Epithelial cell of proximal tubule (primary cell): ENCODE data around the gene ECE2. TPM values are rescaled to one million over a fixed set of nuclear protein-coding genes. Genes with fewer than 3 reads are reported as not detected.
A peak's percentile ranks its signal among the peaks of the same experiment; 100 is the strongest.

ENCODE experiments used
- DNase-seq: peaks from one replicate; pipeline ENCODE4 v3.0.0-alpha.2; 2011; ENCODE audit warnings: low read depth
- H3K4me3 ChIP-seq: 2 replicates; pipeline ENCODE4 v1.5.1; 2011; ENCODE audit warnings: low read depth, mild to moderate bottlenecking, low read length
- CTCF ChIP-seq: conservative IDR thresholded peaks from 2 replicates; pipeline ENCODE4 v1.5.1; 2012; ENCODE audit warnings: low read depth, mild to moderate bottlenecking, low read length
- total RNA-seq: library from RNA; depleted of rRNA; stranded (reverse); fragments of >200 nt; gene quantifications from 2 replicates; pipeline ENCODE4 v1.2.3, GENCODE V29; 2015

Gene ECE2
- total RNA-seq, 1 donor from 2014 or later, result not detected

- no peak for DNase-seq
- TF ChIP-seq CTCF, result no peak
These were observed 39.1 kb downstream of the ECE2 start for GRCh38 chr3:184314700-184315542.

DNA sequence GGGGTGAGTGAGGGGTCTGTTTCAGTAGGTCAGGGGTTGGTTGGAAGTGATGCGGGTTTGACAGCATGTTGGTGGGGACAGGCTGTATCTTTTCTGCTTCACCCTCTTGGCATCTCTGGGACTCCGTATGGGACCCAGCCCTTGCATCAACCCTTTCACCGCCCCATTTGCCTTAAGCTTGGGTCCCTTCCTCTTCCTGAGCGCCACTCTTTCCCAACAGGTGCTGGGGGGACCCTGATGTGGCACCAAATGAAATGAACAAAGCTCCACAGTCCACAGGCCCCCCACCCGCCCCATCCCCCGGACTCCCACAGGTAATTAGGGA is 39.7 kb downstream of the ECE2 start:
- peak overlapping the region; percentile 92 for H3K4me3 ChIP-seq
- no peak for TF ChIP-seq CTCF
- no peak for DNase-seq

More at GRCh38 chr3:184314700-184315542, 39.1 kb downstream of the ECE2 start:
- H3K4me3 ChIP-seq, result peak overlapping the region; percentile 92

DNA sequence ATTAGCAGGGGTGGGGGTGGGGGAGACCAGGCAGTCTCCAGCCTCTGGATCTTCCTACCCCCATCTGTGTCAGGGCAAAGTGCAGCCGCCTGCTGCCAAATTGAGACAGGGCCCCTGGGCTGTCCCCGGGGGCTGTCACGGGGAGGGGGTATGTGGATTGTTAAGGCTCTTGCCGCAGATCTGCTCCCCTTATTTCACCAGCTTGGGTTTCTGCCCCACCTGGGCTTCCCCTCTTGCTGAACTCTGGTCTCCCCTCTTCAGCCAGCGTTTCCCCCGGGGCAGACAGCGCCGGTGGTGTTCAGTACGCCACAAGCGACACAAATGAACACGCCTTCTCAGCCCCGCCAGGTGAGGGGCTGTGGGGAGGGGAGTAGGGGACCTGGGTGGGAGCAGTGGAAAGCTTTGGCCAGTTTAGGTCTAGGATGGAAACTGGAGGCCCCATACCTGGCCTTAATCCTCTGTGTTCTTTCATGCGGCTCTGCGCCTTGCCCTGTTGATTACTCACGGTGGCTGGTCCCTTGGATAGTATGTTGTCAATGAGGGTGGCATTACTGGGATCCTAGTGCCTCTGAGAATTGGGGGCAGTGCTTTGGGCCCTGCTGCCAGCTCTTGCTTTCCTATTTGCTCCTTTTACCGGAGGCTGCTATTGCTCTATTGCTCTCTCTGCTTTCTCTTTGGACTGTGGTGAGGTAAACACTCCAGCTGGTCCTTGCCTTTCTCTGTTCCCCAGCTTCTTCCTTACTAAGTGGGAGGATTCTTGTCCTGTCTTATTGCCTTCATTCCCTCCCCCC is 40.2 kb downstream of the ECE2 start:
- H3K4me3 ChIP-seq, result peak overlapping the region; percentile 92
- no peak for TF ChIP-seq CTCF
- no peak for DNase-seq

DNA sequence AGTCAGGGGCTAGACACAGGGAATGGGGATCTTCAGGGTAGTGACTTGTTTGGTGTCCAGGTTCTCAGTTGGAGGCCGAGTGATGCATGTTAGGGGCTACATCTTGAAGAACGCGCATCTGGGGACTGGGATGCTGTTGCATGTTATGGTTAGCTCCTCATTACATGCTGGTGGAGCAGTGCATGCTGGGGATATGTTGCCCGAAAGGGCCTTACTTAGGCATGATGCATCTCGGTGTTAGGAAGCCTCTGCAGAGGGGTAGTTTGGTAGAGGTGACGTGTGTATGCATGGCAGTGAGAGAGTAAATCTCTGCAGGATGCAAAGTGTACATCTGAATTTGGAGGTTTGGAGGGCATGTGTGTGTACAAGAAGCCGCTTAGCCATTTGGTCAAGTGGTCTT is 41.0 kb downstream of the ECE2 start:
- peak overlapping the region; percentile 92 for H3K4me3 ChIP-seq
- no peak for DNase-seq
- TF ChIP-seq CTCF, result no peak

DNA sequence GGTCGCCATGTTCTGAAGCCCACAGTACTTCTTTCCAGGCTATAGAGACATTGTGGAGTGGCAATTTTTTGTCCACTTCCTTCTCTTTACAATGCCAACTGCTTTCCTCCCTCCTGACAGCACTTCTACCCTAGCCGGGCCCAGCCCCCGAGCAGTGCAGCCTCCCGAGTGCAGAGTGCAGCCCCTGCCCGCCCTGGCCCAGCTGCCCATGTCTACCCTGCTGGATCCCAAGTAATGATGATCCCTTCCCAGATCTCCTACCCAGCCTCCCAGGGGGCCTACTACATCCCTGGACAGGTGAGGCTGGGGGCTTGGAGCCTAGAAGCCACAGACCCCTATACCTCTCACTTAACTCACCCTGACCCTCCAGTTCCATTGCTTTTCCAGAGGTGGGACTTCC is 41.4 kb downstream of the ECE2 start:
- no peak for DNase-seq
- peak overlapping the region; percentile 92 for H3K4me3 ChIP-seq
- no peak for TF ChIP-seq CTCF

DNA sequence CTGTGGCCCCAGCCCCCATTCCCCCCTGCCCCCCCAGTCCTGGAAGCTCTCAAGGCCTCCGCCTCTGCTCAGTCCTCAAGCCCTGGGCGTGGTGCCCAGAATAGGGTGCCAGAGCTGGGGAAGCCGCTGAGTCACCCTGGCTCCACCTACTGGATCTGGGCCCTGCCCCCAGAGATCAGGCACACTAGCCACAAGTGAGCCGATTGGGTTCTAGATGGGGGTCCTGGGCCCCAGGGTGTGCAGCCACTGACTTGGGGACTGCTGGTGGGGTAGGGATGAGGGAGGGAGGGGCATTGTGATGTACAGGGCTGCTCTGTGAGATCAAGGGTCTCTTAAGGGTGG is 44.3 kb downstream of the ECE2 start:
- peak overlapping the region; percentile 34 for H3K4me3 ChIP-seq
- no peak for TF ChIP-seq CTCF
- DNase-seq, result no peak
